HepG2 (cell line): ENCODE data around the gene PAPPA2. TPM values are rescaled to one million over a fixed set of nuclear protein-coding genes. Genes with fewer than 3 reads are reported as not detected.

Experiments
- ATAC-seq: fragments of 200-7000 bp; cut with Tn5 transposase; 3 replicates; pipeline ENCODE4 v1.9.1; 2020; ENCODE audit warnings: mild to moderate bottlenecking, moderate library complexity
- BruUV-seq: library from RNA; stranded (reverse); fragments of 400-500 nt; replicated peaks from 2 replicates; lab custom pipeline; 2021; lab: Mats Ljungman, UMichigan
- CTCF ChIA-PET: fragments of 300-600 bp; formaldehyde crosslinking; extraction: SDS; loops from one replicate; lab custom pipeline; 2021; ENCODE audit warnings: low total read pairs, inconsistent platforms, low intra/inter-chr PET ratio; lab: Yijun Ruan, JAX
- POLR2A ChIA-PET: fragments of 350-600 bp; sonication (Branson Sonifier 250); formaldehyde crosslinking; loops from one replicate; lab custom pipeline; 2020; ENCODE audit warnings: antibody characterized with exemption, inconsistent platforms; lab: Yijun Ruan, JAX
- DNase-seq: peaks from one replicate; pipeline ENCODE4 v3.0.0-alpha.2; 2015; ENCODE audit warnings: low spot score
- FAIRE-seq: peaks from 3 replicates; lab custom pipeline; 2011; peaks lifted over from hg19 to GRCh38; lab: Jason Lieb, UNC
- H2AFZ ChIP-seq: one replicate; pipeline ENCODE4 v1.6.1; 2011; ENCODE audit warnings: low read length, inconsistent platforms
- H3K27ac ChIP-seq: fragments of 300-600 bp; 3 replicates; pipeline ENCODE4 v1.8.0; 2011; ENCODE audit warnings: mixed run types, mild to moderate bottlenecking, mixed read lengths, low read length, inconsistent platforms; ENCODE audit not compliant: insufficient read depth; ENCODE audit errors: extremely low read length
- H3K27me3 ChIP-seq, 2 experiments: fragments of 200-600 bp in 1 of 2; 2 replicates in 1 of 2; 3 replicates in 1 of 2; pipeline versions ENCODE4 v1.6.0 to v1.8.0; 2011; ENCODE audit warnings: low read length in 2 of 2, mild to moderate bottlenecking in 2 of 2, moderate library complexity in 2 of 2, inconsistent platforms in 1 of 2; ENCODE audit not compliant: insufficient read depth in 2 of 2, control insufficient read depth in 1 of 2
- H3K36me3 ChIP-seq, 2 experiments: fragments of 200-600 bp in 1 of 2; replicated peaks in 1 of 2; 2 replicates in 1 of 2; 3 replicates in 1 of 2; pipeline versions ENCODE4 v1.5.1 to v1.8.0; 2011; ENCODE audit warnings: low read length in 2 of 2, inconsistent platforms in 1 of 2; ENCODE audit not compliant: insufficient read depth in 2 of 2, control insufficient read depth in 1 of 2
- H3K4me1 ChIP-seq: 2 replicates; pipeline ENCODE4 v1.5.1; 2012; ENCODE audit warnings: low read length, inconsistent platforms; ENCODE audit not compliant: insufficient read depth
- H3K4me2 ChIP-seq: 2 replicates; pipeline ENCODE4 v1.6.0; 2011; ENCODE audit warnings: low read depth, low read length, inconsistent platforms
- H3K4me3 ChIP-seq, 3 experiments: fragments of 200-600 bp in 1 of 3; sonication (generic), shearing (Covaris generic) in 1 of 3; replicated peaks in 1 of 3; 2 replicates each; pipeline ENCODE4 v1.5.1; 2011 to 2016; ENCODE audit warnings: low read length in 3 of 3, inconsistent platforms in 2 of 3, low read depth in 2 of 3, mild to moderate bottlenecking in 2 of 3, control low read depth in 1 of 3, mixed read lengths in 1 of 3; ENCODE audit not compliant: insufficient read depth in 1 of 3
- H3K79me2 ChIP-seq: one replicate; pipeline ENCODE4 v1.6.1; 2011; ENCODE audit warnings: low read length, inconsistent platforms; ENCODE audit not compliant: insufficient read depth
- H3K9ac ChIP-seq: 2 replicates; pipeline ENCODE4 v1.6.0; 2011; ENCODE audit warnings: mild to moderate bottlenecking, low read depth, low read length, inconsistent platforms; ENCODE audit not compliant: insufficient read depth
- H3K9me3 ChIP-seq: 2 replicates; pipeline ENCODE4 v1.5.1; 2012; ENCODE audit warnings: mild to moderate bottlenecking, low read length
- H4K20me1 ChIP-seq: 2 replicates; pipeline ENCODE4 v1.6.0; 2011; ENCODE audit warnings: inconsistent platforms, mild to moderate bottlenecking, low read length, moderate library complexity; ENCODE audit not compliant: insufficient read depth
- CEBPZ ChIP-seq: IDR thresholded peaks from 2 replicates; pipeline ENCODE4 v1.6.1; 2012; ENCODE audit warnings: low read length, improper control_type of control experiment
- CERS6 ChIP-seq: sonication (generic); formaldehyde crosslinking; IDR thresholded peaks from 2 replicates; pipeline ENCODE4 v1.5.0; 2020; ENCODE audit warnings: missing genetic modification reagents
- KMT2B ChIP-seq: IDR thresholded peaks from 2 replicates; pipeline ENCODE4 v1.6.1; 2016; ENCODE audit warnings: missing genetic modification reagents, missing compliant biosample characterization
- PBX2 ChIP-seq: IDR thresholded peaks from 2 replicates; pipeline ENCODE4 v1.6.1; 2016; ENCODE audit warnings: control low read depth
- SCMH1 ChIP-seq: sonication (generic); formaldehyde crosslinking; IDR thresholded peaks from 2 replicates; pipeline ENCODE4 v1.9.0; 2021; ENCODE audit warnings: missing genetic modification reagents, mild to moderate bottlenecking, borderline replicate concordance
- TCF7 ChIP-seq: sonication (generic); IDR thresholded peaks from 2 replicates; pipeline ENCODE4 v1.6.1; 2016; ENCODE audit warnings: antibody characterized with exemption, low read depth
- ZBTB2 ChIP-seq: sonication (generic); formaldehyde crosslinking; IDR thresholded peaks from 2 replicates; pipeline ENCODE4 v1.8.0; 2022; ENCODE audit warnings: low read depth, missing genetic modification reagents
- ZFP36L2 ChIP-seq: sonication (generic); formaldehyde crosslinking; IDR thresholded peaks from 2 replicates; pipeline ENCODE4 v1.4.0; 2020; ENCODE audit warnings: missing genetic modification reagents
- ZNF367 ChIP-seq: sonication (generic); formaldehyde crosslinking; IDR thresholded peaks from 2 replicates; pipeline ENCODE4 v1.4.0; 2020; ENCODE audit warnings: missing genetic modification reagents, borderline replicate concordance
- WGBS: methylation state at CpG from one replicate; pipeline ENCODE4 v1.1.6; 2017; ENCODE audit warnings: low lambda C conversion rate; 5-methylcytosine and 5-hydroxymethylcytosine counted together
- in situ Hi-C: cut with HindIII; loops from 2 replicates; pipeline ENCODE4 v1.10.0; 2017; ENCODE audit warnings: low pct_unique_long_range_greater_than_20kb; ENCODE audit not compliant: extremely low pct_ligation_motif_present
- intact Hi-C: fragments of 100-400 bp; cut with micrococcal nuclease; formaldehyde crosslinking; loops from one replicate; pipeline ENCODE4 v1.10.0; 2022; ENCODE audit not compliant: unreplicated experiment
- polyA plus RNA-seq, 8 experiments: library from polyadenylated mRNA; depleted of rRNA in 3 of 8; stranded (reverse) in 7 of 8; unstranded in 1 of 8; fragments of >200 nt; fragmentation: Illumina TruSeq in 4 of 8; extraction: Trizol in 4 of 8; gene quantifications; 2 replicates each; pipeline versions ENCODE4 v1.2.1 to v1.2.3, GENCODE V29; 2011 to 2016; ENCODE audit warnings: low read depth in 4 of 8, missing spikeins in 1 of 8, mixed read lengths in 1 of 8; ENCODE audit not compliant: insufficient read depth in 1 of 8
- total RNA-seq, 5 experiments: library from RNA; depleted of rRNA; stranded (reverse); fragments of >200 nt; fragmentation: Illumina TruSeq; extraction: Trizol; gene quantifications; 2 replicates each; pipeline ENCODE4 v1.2.3, GENCODE V29; 2016; ENCODE audit warnings: low read depth in 1 of 5
- TF ChIP-seq, protein P1 (sequence below), 2 experiments: sonication (generic) in 1 of 2; formaldehyde crosslinking in 1 of 2; IDR thresholded peaks; 2 replicates each; pipeline versions ENCODE4 v1.4.0 to v1.6.1; 2016 to 2020; ENCODE audit warnings: borderline replicate concordance in 1 of 2, low read depth in 1 of 2, mild to moderate bottlenecking in 1 of 2, missing genetic modification reagents in 1 of 2

Gene PAPPA2
- total and polyA plus RNA-seq, 2 of the 13 experiments (the other 11 are each of a cell fraction or from before 2014, with no cell fraction given) = 0.01 TPM; not detected in 1

GRCh38 chr1:176847052-176847451 lies 384.1 kb downstream of the PAPPA2 start (continued):
- TF ChIP-seq, protein P1, sequence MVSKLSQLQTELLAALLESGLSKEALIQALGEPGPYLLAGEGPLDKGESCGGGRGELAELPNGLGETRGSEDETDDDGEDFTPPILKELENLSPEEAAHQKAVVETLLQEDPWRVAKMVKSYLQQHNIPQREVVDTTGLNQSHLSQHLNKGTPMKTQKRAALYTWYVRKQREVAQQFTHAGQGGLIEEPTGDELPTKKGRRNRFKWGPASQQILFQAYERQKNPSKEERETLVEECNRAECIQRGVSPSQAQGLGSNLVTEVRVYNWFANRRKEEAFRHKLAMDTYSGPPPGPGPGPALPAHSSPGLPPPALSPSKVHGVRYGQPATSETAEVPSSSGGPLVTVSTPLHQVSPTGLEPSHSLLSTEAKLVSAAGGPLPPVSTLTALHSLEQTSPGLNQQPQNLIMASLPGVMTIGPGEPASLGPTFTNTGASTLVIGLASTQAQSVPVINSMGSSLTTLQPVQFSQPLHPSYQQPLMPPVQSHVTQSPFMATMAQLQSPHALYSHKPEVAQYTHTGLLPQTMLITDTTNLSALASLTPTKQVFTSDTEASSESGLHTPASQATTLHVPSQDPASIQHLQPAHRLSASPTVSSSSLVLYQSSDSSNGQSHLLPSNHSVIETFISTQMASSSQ (IDR thresholded peaks at IDR 0.05; ENCODE audit: low read depth) = no peak
- TF ChIP-seq, protein P1 (CRISPR knock-in tag; IDR thresholded peaks at IDR 0.05; ENCODE audit: borderline replicate concordance) = no peak
- TF ChIP-seq TCF7 = no peak
- TF ChIP-seq ZNF367 = no peak
- no peak for TF ChIP-seq PBX2 (CRISPR knock-in tag)
- TF ChIP-seq KMT2B (CRISPR knock-in tag) = no peak

DNA sequence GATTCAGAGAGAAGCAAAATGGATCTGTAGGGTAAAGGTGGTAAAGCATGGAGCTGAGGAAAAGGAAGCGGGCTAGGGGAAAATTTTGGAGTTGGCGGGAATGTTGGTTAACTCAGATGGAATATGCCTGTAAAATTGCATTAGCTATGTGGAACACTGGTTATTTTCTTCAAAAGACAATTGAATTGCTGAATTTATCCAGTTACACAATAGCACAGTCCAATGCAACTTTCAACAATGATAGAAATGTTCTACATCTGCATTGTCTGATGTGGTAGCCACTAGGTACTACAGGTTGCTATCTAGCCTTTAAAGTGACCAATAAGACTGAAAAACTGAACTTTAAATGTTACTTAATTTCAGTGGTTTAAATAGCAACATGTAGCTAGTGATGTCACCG lies 386.3 kb downstream of the PAPPA2 start:
- DNase-seq (no peak), FAIRE-seq (no peak), ATAC-seq (no peak)
- ChIA-PET POLR2A (no interaction called here), CTCF (no interaction called here)
- H3K27me3 ChIP-seq = no peaks in the 10 kb centered on the region
- H3K27ac ChIP-seq = no peak overlapping the region
- no peaks in the 10 kb centered on the region for H3K9me3 ChIP-seq
- H3K36me3 ChIP-seq = no peaks in the 10 kb centered on the region
- no peak overlapping the region for H3K4me2 ChIP-seq
- H3K79me2 ChIP-seq = no peaks in the 10 kb centered on the region
- no peak overlapping the region for H3K4me3 ChIP-seq
- H3K4me1 ChIP-seq = no peaks in the 10 kb centered on the region
- 33% methylated on average over 3 of the region's 3 CpGs for WGBS
- no peak overlapping the region for H3K9ac ChIP-seq
- no peaks in the 10 kb centered on the region for H4K20me1 ChIP-seq
- intact Hi-C loops = no loop called here
- no TSS peak for BruUV-seq
- in situ Hi-C loops = loop anchor here (10.0 to 25.0 kb wide), 3 partner anchors 284 to 1687 kb away; no protein-coding TSS in a partner anchor
- H2AFZ ChIP-seq = no peak overlapping the region
- TF ChIP-seq CERS6 (no peak), ZBTB2 (CRISPR knock-in tag) (no peak), SCMH1 (CRISPR knock-in tag) (no peak), ZFP36L2 (CRISPR knock-in tag) (no peak), CEBPZ (no peak)
